HG03196 (cell line): ENCODE results near the gene C1orf53.
A peak's percentile ranks its signal among the peaks of the same experiment; 100 is the strongest.
"Not testable (repeated sequence)": the region's sequence is repeated elsewhere in the genome, so short reads cannot be mapped to it uniquely, and the experiment has no call there.

ENCODE experiments used
- ATAC-seq: cut with Tn5 transposase; IDR thresholded peaks from one replicate; pipeline ENCODE4 v1.9.1; 2021; ENCODE audit not compliant: unreplicated experiment

C1orf53 gene

DNA sequence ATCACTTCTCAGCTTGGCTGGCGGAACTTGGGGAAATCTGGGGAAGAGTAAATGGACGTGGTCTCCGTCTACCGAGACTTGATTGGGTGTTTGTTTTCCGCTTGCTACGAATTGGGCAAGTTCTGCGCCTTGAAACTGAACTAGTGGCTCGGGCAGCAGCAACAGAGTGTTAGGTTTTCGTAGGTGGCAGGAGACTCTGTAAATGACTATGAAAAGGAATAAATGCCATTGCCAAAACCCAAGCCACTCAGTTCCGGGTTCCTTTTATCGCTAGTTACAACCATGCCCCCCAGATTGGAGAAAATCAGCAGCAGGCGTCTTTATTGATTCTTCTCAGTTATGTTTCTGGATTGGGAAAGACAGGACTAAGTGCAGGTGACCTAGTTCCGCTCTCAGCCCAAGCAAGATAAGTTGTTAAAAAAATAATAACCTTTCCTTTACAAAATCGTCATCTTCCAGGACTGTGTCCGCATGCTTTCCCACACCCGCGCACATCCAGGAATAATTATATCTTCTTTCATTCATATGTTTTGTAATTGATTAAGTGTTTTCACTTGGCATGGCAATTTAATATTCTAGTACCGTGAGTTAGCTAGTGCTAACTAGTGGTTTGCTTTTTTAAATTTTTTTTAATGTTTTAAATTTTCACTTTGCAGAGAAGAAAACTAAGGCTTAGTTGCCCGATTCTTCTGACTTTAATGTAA lies 18.1 kb downstream of the C1orf53 start:
- ATAC-seq: no peak

DNA sequence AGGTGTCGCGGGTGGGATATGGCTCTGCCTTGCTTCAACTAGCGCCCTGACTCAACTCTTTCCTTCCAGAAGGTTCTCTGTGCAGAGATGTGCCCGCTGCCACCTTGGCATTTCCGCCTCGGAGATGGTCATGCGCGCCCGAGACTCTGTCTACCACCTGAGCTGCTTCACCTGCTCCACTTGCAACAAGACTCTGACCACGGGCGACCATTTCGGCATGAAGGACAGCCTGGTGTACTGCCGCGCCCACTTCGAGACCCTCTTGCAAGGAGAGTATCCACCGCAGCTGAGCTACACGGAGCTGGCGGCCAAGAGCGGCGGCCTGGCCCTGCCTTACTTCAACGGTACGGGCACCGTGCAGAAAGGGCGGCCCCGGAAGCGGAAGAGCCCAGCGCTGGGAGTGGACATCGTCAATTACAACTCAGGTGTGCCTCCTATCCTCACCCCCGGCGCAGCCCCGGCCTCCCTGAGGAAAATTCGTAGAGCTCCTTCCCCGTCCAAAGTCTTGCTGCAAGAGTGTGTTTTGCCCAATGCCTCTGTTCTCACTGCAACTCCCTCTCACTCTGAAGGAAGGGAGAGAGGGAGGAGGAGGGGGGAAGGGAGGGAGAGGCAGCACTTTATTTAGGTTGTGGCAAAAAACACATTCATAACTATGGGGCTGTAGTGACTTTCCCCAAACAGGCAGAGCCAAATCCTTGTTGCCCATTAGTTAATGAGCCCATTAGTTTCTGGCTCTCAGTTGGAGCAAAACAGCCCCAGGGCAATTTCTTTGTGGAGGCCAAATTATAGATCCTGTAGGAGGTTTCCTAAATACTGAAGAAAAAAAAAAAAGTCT lies 19.0 kb downstream of the C1orf53 start:
- ATAC-seq: no peak

DNA sequence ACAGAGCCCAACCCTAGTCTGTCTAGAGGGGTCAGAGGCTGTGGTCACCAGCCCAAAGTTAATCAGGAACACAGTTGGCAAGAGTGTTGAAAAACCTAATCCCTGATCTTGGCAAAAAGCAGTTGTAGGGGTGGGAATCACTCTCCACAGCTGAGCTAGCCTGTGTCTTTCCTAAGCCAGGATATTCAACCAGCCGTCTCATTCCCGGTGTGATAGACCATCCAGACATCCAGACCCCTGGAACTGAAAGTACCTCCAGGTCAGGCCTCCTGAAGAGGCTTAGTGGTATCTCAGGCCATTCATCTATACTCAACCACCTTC lies 19.6 kb downstream of the C1orf53 start:
- no peak for ATAC-seq

DNA sequence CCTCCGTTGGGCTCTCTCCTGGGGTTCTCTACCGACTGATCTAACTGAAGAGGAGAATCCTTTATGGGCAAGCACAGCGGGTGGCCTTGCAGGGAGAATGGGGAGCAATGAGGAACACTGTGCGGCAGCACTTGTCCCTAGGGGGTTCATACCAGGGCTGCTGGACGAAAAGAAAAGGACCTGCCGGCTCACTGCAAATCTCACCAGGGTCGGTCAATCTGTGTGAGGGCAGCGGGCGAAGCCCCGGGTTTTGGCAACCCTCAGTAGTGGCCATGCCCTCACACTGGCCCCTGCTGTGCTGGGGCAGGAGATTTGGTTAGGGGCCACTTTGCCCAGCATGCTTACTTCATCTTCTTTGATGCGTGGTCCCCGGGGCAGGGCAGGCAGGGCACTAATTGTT lies 20.6 kb downstream of the C1orf53 start:
- no peak for ATAC-seq

DNA sequence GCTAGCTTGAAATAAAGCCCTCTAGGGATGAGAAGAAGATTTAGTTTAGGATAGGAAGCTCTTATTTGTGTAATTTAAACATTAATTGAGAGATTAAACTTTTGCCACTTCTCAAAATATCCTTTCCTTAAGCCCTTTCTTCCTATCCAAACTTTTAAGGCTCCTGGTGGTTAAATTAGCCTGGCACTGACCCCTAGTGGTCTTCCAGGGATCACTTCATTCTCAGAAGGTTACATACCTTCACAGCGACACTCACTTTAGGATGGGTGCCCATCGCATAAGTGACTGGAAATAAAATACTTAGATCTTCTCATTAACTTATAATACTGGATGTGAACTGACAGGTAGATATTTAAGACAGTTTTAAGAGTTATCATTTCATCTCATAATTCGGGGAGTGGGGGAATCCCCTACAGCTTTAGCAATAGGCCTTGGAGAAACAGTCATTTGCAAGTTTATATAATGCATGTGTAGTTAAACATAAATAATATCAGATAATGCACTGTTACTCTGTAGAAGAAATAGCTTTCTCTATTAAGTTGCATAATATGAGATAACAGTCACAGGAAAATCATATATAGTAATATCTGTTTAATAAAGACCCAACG lies 22.2 kb downstream of the C1orf53 start:
- ATAC-seq: peak; percentile 55

DNA sequence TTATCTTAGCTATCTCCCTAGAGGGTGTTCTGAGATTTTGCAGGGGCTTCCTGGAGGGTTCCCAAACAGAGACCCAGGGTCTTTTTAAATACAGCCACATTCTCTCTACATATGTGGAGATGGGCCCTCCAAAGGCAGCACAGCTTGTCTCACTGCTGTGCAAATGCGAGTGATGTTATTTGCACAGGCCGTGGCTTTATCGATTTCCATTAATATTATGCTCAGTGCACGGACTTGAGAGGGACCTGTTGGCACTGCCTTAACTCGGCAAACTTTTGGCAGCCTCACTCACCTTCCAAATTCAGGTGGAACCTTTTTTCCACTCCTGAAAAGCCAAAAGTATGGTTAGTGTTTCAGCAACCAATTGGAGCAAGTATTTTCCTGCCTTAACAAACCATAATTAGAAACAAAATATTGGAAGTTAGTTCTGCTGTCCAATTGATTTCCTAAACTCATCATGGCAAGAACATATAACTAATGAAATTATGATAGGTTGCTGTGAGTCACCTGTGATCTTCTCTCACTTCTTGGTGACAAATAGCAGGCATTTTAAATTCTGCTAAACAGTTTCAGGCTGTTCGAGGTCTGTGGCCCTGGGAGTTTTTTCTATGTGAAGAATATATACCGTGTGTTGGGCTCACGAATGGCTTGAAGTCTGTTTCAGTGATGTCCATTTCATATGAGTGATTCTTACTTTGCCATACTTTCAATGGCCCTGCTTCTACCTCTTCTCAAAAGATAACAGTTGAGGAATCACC lies 25.7 kb downstream of the C1orf53 start:
- no peak for ATAC-seq

DNA sequence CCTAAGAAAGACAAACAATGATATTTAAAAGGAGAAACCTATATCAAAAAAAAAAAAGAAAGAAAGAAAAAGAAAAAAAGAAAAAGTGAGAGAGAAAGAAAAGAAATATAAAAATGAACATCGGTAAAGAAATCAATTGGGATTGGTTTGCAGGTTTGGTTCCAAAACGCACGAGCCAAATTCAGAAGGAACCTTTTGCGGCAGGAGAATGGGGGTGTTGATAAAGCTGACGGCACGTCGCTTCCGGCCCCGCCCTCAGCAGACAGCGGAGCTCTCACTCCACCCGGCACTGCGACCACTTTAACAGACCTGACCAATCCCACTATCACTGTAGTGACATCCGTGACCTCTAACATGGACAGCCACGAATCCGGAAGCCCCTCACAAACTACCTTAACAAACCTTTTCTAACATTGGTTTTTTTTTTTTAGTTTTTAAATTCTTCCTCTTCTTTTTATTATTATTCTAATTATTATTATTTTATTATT lies 26.5 kb downstream of the C1orf53 start:
- no peak for ATAC-seq

DNA sequence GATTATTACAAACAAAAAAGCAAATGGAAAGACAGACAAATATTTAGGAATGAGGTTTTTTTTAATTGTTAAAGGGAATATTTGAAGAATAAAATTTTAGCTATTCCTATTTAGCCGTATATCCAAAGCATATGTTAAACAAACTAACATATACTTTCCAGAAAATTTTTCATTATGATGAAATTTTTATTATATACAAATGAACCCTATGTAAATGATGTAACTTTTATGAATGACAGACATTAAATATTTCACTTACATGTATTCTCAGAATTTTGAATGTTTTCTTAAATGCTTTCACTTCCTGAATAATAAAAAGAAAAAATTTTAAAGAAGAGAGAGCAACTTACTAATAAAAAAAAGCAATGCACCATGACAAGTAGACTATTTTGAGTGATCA lies 30.6 kb downstream of the C1orf53 start:
- no peak for ATAC-seq

DNA sequence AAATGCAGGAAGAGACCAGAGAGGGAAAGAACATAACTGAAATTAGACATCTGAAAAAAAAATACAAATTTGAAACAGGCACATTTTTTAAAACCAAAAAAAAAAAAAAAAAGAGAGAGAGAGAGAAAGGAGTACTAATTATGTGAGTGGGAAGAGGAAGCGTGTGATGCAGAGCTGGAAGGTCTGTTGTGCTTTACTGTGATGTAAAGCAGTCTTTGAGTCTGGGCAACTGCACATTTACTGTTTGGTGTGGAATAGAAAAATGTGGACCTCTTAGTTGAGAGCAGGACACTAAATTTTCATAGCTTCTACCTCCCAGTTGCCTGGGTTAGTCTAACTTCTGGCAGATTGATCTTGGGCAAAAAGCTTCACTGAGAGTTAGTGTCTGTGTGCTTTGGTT lies 31.2 kb downstream of the C1orf53 start:
- no peak for ATAC-seq

DNA sequence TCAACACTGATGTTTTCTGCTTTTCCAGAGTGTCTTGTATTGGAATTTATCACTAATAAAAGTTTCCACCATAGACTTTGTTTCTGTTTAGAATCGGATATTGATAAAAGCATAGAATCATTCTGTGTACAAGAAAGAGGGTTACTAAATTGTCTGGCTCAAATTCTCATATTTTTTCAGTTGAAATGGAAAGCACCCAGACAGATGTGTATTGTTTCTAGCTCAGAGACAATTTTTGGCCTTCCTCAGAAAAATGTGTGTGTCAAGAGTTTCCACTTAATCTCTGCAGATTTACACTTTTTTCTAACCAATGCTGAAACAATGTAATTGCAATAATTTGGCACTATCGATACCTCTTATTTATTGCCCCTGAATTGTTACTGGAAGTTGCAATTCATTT lies 35.0 kb downstream of the C1orf53 start:
- ATAC-seq: no peak

DNA sequence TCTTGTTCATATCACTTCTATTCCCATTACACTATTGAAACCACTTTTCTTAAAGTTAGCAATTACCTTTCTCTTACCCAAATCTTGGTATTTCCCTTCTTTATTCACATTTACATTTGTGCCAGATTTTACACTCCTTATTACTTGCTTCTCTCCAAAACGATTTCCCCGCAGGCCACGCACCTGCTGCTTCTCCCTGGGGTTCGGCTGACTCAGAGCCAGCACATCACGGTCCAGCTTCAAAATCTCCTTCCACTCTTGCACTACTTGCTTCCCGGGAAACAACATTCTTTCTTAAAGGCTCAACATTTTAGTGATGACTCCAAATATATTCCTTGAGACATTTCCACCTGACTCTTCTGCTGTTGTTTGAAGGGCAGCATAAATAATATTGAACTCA lies 35.5 kb downstream of the C1orf53 start:
- no peak for ATAC-seq

DNA sequence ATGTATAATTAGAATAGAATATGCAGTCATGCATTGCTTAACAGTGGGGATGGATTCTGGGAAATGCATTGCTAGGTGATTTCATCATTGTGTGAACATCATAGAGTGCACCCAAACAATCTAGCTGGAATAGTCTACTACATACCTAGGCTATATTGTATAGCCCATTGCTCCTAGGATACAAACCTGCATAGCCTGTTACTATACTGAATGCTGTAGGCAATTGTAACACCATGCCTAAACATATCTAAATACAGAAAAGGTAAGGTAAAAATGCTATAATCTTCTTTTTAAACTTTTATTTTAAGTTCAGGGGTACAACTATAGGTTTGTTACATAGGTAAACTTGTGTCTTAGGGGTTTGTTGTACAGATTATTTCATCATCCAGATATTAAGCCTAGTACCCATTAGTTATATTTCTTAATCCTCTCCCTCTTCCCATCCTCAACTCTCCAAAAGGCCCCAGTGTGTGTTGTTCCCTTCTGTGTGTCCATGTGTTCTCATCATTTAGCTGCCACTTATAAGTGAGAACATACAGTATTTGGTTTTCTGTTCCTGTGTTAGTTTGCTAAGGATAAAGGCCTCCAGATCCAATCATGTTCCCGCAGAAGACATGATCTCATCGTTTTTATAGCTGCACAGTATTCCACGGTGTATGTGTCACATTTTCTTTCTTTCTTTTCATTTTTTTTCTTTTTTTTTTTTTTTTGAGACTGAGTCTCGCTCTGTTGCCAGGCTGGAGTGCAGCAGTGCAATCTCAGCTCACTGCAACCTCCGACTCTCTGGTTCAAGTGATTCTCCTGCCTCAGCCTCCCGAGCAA lies 36.9 kb downstream of the C1orf53 start:
- not testable (repeated sequence) for ATAC-seq

DNA sequence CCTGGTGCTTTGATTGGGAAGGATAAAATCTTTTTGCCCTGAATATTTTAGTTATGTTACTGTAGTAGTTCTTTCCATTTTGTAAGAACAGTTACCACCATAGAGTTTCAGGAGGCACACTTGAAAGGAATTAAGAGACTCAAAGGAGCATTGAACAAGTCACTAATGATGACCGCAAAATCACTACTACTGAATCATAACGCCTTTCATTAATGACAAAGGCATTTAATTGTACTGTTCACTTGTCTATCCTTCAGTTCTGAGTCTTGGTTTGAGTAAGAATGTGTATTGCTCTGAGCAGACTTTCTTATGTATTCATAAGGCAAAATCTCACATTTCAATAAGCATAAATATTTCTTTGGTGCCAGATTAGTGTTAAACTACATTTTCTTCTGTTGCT lies 39.6 kb downstream of the C1orf53 start:
- ATAC-seq: no peak

DNA sequence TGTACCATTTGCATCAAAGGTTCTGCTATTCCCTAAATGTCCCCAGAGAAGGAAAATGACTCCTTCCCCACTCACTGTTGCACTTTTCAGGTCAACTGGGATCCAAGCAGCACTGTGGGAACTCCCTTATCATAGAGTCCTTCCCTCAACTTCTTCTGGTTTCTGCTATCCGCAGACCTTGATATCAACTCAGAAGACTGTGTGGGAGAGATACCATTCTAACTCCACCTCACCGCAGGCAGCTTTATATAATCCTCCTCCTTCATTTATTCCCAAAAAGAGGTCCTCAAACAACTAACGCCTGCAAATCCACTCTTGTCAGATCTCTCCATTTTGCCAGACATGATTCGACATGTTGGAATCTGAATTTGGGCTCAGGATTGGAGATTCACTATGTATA lies 42.1 kb downstream of the C1orf53 start:
- ATAC-seq: no peak

DNA sequence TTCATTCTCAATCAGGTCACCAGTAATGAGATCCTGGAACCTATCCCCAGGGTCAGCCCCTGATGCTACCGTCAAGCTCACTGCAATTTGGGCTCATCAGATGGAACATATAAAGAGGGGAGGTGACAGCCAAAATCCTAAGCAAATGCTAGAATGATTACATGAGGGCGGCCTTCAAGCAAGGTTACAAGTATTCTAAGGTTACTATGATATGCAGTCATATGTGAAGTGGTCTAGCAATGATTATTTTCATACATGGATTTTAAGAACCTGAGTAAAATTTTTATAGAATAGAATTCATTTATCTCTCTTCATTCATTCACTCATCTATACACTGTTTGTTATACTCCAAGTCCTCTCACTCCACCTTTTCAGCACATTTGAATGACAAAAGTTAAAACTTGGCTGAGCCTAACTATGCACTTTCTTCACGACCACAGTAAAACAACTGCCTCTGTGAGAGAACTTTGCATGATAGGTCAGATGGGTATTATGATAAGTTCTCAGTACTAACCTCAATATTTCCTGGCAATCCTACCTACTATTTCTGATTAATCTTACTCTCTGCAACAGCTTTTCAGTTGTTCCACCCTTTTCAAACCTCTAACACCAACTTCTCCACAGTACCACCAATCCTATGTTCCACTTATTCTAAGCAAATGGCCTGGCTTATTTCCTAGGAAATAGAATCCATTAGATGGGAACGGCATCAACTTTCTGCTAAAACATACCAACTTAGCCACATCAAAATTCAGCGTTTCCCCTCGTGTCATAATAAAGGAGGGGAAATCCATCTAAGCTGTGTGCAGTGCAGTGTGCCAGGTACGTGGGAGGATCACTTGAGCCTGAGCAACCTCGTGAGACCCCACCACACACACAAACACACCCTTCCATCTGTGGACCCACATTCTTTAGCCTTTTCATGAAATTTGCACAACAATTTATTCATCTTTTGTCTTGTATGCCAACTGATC lies 46.8 kb downstream of the C1orf53 start:
- no peak for ATAC-seq

DNA sequence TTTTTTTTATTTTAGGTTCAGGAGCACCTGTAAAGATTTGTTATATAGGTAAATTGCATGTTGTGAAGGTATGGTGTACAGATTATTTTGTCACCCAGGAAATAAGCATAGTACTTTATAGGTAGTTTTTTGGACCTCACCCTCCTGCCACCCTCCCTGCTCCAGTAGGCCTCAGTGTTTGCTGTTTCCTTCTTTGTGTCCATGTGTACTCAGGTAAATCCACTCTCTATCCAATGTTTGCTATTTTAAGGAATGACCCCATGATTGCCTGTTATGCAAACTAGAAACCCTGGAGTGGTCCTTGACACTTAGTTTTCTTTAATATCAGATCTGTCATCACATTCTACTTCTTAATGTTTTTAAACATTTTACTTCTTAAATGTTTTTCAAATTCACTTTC lies 48.7 kb downstream of the C1orf53 start:
- no peak for ATAC-seq

DNA sequence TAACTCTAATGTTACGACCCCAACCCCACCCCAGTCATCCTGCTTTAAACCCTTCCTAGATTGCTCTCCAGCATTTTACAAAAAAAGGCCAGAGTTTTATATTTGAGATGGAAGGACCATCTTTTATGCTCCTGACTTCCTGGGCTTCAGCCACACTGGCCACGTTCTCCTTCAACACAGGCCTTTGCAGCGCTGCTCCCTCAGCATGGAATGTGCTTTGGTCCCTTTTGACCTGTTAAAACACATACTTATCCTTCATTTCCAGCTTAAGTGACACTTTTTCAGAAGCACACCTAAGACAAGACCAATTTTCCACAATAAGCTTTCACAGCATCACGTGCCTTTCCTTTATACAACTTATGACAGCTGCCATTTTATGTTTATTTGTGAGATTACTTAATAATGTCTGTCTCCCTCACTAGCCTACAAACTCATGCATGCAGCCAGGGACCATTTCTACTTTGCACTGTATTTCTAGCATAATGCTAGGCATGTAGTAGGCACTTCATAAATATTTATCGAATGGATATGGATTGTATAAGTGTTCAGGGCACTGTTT lies 49.3 kb downstream of the C1orf53 start:
- no peak for ATAC-seq

DNA sequence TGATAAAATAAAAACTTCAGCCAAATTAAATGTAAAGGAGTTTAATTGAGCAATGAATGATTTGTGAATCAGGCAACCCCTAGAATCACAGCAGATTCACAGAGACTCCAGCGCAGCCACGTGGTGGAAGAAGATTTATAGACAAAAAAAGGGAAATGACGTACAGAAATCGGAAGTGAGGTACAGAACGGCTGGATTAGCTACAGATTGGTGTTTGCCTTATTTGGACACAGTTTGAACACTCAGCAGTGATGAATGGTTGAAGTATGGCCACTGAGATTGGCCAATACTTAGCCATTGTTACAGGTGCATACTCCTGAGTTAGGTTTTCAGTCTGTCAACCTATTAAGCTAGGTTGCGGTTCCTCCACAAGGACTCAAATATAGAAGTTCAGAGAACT lies 51.0 kb downstream of the C1orf53 start:
- not testable (repeated sequence) for ATAC-seq
